IPS-NIHi11 (cell line): Measurements from ENCODE around the gene ZNF22.

Source experiments
- DNase-seq: peaks from one replicate; pipeline ENCODE4 v3.0.0; 2012; ENCODE audit warnings: mixed read lengths, low spot score

The ZNF22 gene

DNA sequence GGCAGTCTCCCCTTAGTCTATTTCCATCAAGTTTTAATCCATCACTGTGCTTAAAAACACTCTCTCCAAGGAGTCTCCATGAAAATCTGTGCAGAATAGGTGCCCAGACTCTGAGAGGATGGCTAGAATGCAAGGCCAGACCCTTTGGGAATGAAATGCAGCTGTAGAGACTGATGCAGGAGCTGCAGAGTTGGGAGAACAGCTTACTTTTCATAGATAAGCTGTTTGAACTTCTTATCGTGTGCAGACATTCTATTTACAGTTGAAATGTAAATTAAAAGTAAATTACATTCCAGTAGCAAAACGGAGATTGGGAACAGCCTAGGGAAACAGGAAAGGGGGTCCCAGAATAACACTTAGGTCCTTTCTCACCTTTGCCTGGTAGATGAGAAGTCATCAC lies 14.9 kb downstream of the ZNF22 start:
- no peak for DNase-seq

DNA sequence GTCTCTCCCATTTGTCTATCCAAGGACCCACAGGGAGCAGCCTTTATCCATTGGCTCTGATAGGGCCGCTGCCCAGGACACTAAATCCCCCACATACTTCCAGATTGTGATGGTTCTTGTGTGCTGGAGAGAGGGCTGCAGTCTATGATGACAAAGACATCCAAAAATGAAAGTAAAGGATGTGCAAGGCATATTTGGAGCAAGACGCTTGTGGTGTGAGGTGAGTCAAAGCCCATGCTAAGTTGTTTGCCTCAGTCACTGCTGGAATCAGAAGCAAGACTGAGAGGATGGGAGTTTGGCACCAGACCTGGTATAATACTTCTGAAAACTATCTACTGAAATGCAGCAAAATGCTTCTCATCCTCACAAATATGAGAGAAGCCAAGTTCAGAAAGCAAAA lies 22.7 kb downstream of the ZNF22 start:
- DNase-seq: no peak

DNA sequence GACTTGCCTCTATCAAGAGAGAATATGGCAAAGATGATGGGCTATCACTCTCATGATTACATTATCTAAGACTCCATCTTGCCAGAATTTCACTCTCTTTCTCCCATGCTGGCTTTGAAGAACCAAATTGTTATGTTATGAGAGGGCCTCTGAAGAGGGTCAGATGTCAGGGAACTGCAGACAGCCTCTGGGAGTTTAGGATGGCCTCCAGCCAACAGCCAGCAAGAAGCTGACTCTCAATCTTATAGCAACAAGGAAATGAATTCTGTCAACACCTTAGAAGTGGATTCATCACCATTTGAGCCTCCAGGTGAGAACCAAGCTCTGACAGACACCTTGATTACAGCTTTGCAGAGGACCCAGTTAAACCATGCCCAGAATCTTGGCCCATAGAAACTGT lies 33.6 kb downstream of the ZNF22 start:
- no peak for DNase-seq

DNA sequence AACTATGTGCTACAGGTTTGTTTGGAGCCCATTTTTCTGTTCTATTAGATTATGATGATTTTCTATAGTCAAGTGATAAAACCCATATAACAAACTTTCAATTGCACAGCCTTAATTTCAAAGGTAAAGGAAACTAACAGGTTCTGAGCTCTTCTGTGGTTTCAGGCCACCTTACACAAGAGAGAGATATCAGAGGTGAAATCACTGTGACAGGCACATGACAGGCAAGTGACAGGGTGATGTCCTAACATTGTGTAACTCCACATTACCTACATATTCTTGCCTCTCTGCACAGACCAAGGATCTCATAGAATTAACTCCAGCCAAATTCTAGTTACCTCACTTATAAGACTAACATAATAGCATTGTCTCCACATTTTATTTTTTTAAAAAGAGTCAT lies 35.0 kb downstream of the ZNF22 start:
- no peak for DNase-seq

DNA sequence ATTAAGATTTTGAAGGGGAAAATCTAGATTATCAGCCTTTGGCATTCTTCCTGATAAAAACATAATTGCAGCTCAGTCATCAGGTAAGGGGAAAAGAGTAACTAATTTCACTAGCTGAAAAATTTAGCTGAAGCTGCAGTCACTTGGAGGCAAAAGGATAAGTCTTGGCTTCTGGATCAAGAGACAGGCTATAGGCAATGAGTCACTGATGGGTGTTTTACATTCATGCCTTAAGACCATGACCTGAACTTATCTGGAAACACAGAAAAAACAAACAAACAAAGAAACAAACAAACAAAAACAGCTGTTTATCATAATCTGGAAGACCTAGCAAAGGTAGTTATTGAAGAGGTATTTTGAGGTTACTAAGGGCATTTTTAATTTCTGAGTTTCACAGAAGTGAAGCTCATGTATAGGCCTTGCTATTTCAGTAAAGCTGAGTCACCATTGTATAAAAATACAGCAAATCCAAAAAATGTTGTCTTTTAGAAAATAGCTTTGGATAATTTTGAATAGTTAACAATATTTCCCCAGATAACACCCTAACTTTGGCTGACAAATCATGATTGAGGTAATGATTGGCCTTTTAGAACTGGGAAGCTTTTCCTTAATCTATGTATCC lies 40.3 kb downstream of the ZNF22 start:
- DNase-seq: no peak

DNA sequence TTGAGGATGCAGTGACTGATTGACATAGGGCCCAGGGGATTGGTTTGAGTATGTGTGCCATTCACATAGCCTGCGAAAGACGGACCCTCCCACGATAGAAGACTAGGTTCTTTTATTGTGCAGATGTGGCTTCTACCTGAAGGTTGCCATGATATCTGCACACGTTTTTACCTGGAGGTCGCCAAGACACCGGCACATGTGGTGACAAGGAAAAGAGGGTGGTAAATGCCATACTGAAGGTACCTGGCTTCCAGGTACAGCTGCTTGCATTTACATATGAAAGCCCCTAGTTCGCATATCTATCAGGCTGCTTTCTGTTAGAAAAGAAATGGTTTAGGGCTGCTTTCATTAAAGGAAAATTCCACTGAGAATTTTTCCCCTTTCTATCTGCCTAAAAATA lies 43.6 kb downstream of the ZNF22 start:
- DNase-seq: peak; percentile 6

DNA sequence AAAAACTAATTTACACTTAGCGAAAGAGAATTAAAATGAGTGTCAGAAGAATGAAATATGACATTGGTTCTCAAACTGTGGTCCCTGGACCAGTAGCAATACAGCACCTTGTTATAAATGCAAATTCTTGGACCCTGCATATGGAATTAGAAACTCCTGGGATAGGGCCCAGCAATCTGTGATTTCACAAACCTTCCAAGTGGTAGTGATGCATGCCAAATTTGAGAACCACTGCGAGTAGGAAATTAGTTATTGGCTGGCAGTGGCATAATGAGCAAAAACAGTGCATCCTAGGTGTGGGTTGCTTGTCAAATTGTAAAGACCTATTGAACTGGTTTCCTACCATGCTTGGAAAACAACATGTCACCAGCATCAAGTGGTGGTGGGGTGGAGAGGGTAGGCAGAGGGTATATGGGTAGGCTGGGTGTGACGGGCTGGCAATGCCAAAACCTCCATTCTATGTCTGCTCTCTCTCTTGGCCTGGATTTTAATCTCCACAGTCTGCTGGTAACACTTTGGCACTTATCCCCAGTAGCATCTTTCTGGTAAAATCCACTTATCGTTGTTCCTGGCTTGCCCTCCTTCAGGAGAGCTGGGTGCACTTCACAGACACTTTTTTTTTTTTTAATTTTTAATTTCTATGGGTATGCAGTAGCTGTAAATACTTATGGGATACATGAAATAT lies 50.0 kb downstream of the ZNF22 start:
- no peak for DNase-seq

DNA sequence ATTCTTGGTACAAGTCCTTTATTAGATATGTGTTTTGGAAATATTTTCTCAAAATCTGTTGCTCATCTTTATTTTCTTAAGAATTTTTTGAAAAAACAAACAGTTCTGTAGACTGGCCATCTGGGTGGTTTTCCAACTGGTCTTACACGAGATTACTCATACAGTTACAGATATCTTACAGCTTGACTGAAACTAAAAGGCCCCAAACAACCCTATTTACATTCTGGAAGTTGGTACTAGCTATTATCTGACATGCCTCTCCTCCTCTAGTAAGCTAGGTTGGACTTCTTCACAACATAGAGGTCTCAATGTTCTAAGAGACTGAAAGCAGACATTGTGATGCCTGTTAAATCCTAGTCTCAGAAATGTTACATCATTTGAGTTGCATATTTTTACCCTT lies 52.0 kb downstream of the ZNF22 start:
- DNase-seq: no peak

DNA sequence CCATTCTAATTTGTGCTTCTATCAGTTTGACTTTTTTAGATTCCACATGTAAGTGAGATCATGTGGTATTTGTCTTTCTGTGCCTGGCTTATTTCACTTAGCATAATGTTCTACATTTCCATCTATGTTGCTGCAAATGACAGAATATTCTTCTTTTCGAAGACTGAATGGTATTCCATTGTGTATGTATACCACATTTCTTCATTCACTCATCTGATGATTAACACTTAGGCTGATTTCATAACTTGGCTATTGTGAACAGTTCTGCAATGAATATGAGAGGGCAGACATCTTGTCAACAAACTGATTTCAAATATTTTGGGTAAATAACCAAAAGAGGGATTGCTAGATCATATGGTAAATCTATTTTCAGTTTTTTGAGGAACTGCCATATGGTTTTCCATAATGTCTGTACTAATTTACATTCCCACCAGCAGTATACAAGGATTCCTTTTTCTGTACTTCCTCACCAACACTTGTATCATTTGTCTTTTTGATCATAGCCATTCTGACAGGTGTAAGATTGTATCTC lies 52.9 kb downstream of the ZNF22 start:
- DNase-seq: no peak
